ENCODE data around the gene ARHGAP6.

ARHGAP6 gene

DNA sequence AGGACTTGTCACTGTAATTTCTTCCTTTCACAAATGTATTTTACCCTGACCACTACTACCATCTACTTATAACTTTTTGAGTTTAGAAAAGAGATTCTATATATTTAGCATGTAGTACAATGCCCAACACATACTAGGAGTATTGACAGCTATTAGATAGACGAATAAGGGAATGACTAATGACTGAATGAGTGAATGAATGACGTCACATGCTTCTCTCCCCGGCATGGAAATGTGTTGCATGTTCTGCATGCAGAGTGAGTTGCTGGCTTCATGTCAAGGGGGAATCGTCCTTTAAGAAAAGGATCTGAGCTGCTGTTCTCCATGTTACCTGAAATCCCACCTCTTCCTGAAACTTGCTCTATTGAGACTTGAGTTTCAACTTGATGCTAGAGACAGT is 459.9 kb downstream of the ARHGAP6 start:
- no peak for DNase-seq

DNA sequence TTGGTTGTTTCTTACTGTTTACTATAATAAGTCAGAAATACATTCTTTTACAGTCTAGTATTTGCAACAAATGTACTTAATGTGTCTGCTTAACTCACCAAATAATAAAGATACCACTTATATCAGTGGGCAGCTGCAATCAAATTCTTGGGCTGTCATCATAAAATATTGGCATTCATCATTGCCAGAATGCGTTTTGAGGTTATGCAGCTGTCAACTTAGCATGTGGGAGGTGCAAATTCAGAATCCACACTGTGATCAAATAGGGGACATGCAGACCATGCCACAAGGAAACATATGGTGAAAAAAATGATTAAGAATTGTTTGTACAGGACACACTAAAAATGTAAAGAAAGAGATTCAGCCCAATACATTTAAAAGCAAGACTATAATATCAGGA is 468.0 kb downstream of the ARHGAP6 start:
- no peak for DNase-seq

DNA sequence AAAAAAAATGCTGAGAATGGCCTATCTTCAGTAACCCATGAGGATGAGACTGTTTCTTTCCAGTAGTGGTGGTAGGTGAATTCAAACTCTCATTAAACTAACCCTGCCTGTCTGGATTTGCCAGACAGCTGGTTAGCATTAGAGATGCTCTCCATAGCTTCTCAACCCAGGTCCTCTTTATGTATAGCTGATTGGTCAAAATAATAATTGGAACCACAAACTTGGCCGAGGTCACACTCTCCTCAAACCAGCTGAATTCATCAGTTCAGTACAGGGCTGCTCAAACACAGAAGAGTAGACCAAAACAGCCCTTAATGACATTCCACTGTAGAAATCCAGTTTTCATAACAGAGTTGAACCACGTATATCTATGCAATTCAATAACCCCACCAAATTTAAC is 469.2 kb downstream of the ARHGAP6 start:
- DNase-seq: no peak

DNA sequence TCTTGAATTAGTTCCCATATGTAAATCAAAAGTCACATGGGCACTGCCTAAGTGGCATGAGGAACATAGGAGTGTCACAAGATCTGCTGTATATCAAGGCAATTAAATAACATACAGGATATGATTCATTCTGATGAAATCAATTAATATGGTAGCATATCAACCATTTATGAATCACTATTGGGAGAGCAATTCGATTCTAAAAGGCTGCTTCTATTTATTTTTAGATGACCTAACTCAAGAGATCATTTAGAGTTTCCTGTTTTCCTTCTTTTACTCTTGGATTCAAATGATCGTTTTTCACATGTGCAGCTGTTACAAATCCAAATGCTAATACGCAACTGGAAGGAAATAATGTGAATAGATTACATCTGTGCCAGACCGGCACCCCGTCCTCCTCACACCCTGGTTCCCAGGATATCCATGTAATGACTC is 472.7 kb downstream of the ARHGAP6 start:
- DNase-seq: peak; percentile 10

DNA sequence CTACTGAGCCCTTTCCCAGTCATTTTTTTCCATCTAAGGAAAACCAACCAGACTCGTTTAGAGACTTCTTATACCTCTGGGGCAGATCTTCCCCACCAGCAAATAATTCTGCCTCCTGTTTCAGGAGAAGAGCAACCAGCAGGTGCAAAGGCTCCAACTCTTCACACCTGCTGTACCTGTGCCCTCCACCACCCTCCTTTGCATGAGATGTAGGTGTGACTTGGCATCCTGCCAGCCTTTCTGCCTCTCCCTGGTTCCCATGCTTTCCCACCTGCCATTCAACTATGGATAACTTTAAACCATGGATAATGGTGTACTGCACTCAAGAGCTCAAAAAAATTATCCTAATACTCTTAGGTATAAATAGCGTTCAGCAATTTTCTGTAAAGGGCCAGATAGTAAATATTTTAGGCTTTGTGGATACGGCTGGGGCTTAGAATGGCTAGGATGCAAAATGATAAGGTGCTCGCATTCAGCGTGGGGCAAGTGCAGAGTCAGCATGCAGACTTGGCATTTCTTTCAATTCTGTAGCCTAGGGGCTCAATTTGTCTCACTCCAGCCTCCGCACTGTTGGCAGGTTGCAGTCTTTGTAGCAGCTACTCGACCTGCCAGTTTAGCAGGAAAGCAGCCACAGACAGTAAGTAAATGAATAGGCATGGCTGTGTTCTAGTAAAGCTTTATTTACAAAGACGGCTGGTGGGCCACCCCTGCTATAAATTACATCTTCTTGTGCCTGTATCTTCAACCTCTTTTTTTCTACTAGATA is 474.8 kb downstream of the ARHGAP6 start:
- DNase-seq: no peak

DNA sequence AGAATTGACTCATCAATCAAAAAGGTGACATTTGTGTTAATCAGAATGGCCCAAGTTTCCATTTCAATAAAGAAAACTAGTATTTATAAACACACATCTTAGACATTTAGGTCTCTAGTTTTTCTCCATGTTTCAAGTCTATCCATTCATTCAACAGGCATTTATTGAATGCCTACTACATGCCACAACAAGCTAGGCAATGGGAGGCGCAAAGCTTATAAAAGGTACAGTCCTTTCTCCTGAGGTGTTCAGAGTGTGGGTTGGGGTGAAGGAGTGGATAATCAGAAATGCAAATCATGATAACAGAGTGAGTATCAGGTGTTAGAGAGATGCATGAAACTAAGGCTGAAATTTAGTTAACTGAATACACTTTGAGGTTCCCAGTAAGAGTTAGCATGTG is 476.6 kb downstream of the ARHGAP6 start:
- no peak for DNase-seq

DNA sequence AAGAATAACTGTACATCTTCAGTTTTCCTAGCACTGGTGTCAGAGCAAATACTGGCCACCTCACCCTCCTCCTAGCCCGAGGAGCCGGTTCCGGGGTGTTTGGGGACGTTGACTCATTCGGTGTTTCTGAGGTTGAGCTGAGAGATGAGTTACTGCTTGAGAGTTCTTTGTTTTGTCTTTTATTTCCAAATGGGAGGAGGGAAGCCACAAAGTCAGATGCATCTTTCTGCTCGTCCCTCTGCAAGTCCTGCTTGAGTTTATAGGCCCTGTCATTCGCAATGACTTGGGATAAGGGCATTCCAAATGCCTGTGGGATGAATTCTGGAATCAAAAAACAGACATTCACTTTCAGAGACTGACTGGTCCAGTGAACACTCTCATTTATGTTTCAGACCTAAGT is 477.1 kb downstream of the ARHGAP6 start:
- peak; percentile 63 for DNase-seq

DNA sequence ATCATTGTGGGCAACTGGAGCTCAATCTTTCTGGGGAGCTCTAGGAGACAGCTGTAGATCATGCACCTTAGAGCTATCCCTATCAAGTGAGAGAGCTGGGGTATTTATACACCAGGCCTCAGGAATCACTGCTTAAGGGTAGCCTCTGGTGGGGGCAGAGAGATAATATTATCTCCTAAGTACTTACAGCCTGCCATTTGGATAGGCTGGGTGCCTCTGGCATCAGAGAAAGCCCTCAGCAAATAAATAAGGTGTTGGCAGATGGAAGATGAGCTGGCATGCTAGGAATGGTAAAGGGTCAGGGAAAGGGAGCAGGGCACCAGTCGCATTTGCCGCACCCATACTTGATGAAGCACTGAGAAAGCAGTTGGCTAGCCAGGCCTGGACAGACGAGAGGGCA is 478.7 kb downstream of the ARHGAP6 start:
- no peak for DNase-seq

DNA sequence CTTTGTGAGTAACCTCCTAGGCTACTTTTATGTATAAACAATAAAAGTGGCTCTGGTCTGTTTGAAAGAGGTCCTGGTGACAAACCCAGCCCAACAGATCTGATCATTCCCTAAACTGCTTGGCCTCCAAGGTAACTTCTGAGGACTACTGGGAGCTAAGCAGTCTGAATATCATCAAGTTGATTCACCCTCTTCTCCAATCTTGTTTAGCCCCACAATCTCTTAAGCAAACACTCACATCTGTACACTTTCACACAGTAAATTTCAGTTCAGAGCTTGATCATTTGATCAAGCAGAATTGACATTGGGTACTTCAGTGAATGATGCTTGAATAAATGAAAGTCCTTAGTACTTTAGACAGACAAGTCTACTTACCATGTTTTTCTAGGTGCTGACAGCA is 479.9 kb downstream of the ARHGAP6 start:
- no peak for DNase-seq

DNA sequence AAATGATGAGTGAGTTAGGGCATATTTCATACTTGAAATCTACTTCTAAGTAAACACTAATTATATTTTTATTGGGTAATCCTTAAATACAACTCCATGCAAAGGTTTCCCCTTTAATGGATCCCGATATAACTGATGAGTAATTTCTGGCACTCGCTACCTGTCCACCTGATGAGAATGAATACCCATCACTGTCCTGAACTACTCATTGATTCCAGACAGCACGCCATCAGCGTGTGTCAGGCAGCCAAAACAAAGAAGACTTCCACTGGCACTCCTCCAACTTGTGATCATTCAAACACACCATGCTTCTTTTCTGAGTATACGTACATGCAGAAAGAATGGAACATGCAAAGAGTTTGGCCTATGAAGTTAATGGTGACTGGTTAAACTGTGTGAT is 485.1 kb downstream of the ARHGAP6 start:
- DNase-seq: no peak

DNA sequence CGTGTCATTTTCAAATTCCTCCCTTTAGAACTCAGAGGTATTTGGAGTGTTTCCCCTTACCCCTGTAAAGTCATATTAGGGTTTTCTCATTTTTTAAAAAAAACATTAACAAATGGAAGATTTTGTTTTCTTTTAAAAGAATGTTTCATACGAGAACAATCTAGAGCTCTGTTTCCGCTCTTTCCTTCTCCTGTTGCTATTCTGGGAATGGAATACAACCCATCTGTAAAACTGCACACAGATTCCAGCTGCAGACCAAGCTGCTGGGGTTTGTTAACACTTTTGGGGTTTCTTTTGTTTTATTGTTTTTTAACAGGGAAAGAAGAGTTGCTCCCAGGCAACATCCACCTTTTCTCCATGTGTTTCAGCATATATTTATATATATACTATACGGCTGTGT is 493.3 kb downstream of the ARHGAP6 start:
- no peak for DNase-seq

DNA sequence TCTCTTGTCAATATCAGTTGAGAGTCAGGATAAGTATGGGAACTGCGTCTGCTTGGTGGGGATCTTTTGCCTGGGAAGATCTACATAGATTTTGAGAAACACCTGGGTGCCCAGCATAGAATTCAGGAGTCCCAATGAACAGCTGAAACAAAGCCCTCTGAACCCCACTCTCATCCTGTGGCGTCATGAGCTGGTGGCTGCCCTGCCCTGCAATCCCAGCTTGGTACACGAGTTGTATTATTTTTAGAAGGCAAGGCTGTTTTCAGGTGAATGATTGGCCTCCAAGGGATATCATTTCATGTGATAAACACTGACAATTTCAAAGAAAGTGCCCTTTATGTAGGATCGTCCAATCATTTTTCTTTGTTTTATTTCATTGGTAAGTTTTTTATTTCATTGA is 493.8 kb downstream of the ARHGAP6 start:
- DNase-seq: no peak

DNA sequence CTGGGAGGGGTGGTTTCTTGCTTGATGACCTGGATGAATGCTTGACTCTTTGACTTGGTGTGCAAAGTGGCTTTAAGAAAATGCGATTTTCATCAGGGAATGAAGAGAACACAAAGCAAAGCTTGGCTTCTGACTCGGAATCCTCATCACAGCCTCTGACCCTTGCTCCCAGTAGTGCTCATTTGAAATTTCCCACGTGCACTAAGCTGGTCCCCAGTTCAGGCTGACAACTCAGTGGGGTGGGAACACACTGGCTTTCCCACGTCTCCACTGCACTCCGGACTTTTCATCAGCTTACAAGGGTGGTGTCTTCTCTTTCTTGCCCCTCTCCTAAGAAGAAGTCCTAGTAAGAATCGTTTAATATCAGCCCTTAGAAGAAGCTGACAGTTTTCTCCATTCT is 501.3 kb downstream of the ARHGAP6 start:
- no peak for DNase-seq

DNA sequence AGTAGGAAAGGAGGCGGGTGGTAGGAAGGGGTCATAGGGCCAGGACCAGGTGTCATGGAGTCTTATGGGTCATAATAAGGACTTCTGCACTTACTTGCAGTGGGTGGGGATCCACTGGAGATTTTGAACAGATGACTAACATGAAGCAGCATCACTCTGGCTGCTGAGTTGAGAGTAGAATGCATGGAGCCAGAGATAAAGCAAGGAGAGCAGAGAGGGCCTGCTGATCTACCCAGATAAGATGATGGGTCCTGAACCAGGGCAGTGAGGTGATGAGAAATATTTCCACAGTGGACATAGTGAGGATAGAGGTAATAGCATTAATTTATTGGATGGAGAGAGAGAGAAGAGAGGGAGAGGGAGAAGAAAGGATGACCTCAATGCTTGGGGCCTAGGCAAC is 506.6 kb downstream of the ARHGAP6 start:
- DNase-seq: no peak

DNA sequence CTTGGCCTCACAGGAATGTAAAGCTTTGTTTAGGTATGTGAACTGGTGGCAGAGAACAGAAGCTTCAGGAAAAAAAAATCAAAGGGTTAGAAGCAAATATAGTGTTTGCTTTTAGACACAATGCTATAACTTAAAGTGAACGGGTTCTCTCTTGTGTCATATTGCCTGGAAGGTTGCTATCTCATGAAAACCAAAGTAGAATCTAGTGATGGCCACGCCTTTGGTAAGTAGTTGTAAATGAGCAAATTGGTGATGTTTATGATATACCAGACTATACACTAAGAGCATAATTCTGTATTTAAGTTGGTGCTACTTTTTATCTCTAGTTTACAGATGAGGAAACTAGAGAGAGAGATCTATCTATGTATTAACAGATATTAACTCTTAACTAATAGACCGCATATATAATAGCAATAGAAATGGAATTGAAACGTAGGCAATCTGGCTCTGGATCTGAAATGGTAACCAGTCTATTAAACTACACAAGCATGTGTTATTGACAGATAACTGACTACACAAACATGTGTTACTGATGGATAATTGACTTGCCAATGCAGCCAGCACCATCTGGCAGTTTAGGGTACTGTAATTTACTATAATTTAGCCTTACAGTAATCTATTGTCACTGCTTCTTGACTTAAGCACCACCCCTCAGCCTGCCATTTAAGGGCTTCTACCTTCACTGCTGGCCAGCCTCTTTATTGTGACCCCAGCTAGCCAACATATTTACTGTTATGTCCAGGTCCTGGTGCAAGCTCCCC is 513.7 kb downstream of the ARHGAP6 start:
- DNase-seq: no peak

DNA sequence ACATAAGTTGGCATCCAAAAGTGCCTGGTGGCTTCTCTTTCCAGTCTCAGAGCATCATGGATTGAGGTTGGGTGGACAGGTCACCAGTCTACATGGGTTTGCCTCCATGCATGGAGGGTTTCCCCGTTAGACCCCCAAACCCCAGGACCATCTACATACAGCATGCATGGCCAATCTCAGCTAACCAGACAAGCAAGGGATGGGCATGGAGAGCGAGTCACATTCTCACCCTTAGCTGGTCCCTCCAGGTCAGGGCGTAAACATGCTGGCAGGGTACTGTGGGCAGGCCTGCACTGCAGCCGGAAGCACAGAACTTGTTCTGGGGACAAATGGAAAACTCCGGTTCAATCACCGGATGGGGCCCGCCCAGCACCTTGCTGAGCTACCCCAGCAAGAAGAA is 517.3 kb downstream of the ARHGAP6 start:
- no peak for DNase-seq

DNA sequence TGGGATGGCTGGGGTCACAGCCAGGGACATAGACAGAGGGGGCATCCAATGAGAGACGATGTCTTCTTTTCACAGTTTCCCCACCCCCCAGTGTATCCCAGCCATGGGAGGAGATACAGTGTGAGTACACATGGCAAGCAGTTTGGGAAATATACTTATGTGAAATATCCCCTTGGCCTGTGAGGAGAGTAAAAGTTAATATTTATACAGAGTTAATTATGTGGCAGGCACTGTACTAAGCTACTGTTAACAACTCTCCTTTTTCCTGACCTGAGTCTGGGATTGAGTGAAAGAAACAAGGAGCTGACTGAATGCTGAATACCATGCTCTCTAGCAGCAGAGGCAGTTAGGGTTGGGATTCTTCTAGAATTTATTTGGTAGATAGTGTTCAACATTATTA is 519.3 kb downstream of the ARHGAP6 start:
- DNase-seq: no peak

DNA sequence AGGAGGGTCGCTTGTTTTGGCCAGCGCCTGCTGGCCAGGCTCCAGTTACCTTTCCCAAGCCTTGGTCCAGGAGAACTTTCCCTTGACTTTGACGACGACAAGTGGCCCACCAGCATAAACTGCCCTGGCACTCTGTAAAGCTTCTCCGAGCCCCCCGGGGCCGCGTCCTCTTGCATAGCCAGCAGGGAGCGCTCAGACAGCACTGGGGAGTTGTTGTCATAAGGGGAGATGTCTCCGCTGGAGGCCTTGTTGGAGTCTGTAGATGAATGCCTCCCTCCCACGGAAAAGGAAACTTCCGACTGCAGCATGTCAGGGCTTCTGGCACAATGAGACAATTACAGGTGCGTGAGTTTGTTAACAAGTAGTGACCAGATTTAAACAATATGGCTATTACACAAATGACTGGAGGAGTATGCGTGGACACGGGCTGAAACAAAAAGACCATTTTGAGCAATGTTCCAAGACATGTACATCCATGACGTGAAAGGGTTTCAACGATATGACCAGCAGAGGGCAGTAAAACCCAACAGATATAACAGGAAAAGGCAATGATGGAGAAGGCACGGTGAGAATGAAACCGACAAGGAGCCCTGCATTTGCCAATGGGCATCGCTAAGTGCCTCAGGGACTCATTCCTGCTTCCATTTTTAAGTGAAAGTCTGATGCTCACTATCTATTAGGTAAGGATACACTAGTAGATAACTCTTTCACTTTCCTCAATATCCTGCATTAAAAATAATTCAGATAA is 521.6 kb downstream of the ARHGAP6 start:
- peak; percentile 75 for DNase-seq

DNA sequence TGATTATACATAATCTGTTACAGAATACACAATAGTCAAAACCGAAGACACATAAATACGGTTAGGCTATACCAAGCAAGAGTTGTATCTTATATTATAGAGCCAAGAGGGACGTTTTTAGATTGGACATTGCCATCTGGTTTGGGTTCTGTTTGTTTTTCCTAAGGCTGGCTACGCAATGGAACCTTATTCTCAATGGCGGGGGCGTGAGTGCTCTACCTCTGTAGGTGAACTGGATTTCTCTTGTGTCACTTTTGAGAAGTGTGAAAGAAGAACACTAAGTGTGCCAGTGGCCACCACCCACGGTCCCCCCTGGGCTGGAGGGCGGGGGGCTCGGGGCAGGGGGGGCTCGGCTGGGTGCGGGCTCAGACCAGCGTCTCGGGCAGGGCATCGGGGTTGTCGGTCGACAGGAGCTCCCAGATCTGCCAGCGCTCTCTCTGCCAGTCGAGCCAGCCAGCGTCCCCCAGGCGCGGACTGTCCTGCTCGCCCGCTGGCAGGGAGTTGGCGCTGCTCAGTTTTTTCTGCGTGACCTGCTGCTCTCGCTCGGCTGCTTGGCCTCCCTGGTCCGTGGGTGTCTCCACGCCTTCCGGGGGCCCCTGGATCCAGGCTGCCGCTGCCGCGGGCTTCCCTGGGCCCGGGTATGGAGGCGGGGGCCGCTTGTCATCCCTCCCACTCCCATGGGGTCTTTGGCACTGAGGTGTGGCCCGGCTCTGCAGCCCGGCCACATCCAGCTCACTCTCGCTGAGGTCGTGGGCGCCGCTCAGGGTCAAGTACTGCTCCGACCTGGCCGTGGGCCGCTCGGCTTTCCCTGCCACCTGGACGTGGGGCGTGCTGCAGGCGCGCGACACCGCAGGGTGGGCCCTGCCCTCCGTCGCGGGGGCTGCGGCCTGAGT is 527.0 kb downstream of the ARHGAP6 start:
- no peak for DNase-seq

DNA sequence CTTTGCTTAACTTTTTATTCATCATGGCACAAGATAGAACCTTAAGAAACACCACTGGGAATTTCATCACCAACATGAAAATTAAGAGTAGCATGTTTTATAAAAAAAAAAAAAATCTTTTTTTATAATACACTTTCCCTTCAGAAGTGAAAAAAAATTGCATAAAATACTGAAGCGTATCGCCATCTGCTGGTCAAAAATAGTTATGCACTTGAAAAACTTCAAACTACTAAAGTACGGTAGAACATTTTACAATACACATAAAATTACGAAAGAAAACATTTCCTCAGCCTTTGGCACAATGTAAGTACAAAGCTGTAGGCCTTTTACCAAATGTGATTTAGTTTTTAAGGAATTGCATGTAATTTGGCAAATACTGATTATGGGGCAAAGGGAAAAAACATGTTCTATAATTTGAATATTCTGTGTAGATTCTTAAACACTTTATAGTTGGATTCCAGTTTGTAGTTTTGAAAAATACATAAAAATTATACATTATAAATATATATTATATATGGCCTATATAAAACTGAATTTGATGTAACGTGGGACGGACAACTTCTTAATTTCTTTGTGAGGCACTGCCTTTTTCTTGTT is 528.1 kb downstream of the ARHGAP6 start:
- DNase-seq: peak; percentile 24

DNA sequence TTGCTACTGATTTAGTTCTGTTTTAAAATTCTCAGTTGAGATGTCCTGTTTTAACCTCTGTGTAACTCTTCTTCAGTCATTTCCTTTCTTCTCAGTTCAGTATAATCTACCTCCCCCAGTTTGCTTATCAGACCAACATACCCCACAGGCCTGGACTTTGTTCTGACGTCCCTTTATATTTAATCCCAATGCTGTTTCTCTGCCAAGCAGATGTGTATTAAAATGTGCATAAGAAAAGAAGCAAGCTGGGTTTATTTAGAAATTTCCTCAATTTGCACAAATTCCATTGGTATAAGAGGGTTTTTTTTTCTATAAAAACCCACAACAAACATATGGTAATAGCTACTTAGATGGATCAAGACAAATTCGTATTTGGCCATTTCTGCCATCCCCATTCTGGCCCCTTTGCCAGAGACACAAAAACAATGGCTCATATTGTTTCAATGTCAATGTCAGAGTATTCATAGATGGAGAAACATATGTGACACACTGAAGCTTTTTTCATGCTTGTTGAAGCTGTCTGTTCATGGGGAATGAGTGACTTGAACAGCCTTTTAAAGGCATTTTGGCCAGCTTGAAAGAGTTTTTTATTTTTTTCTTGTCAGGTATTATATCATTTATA is 530.0 kb downstream of the ARHGAP6 start:
- DNase-seq: no peak

DNA sequence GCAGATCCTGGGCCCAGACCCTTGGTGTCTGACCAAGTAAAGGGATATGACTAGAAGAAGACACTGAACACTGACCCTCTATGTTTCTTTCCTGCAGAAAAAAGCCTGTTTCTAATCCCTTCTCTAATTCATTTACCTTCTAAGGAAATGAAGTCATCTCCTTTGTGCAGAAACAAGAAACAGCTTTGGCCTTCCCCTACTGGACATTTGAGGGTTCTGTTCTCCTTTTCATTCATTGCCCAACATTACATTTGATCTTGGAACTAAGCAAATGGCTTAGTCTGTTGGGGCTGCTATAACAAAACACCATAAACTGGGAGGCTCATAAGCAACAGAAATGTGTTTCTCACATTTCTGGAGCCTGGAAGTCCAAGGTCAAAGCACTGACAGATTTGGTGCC is 534.6 kb downstream of the ARHGAP6 start:
- no peak for DNase-seq

Measured in EL (cell line).